ENCODE results near the gene THG1L.

DNA sequence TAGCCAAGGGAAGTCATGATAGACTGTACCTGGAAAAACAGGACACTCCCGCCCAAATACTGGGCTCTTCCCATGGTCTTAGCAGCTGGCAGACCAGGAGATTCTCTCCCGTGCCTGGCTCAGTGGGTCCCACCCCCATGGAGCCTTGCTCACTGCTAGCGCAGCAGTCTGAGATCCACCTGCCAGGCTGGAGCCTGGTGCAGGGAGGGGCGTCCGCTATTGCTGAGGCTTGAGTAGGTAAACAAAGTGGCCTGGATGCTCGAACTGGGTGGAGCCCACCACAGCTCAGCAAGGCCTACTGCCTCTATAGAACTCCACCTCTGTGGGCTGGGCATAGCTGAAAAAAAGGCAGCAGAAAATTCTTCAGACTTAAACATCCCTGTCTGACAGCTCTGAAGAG, 10.1 kb upstream of the THG1L start:
- no peak for TF ChIP-seq CTCF (IDR thresholded peaks at IDR 0.05)
- no peak for TF ChIP-seq EP300 (IDR thresholded peaks at IDR 0.05)
- TF ChIP-seq POLR2A (IDR thresholded peaks at IDR 0.05): no peak
- no peak for TF ChIP-seq POLR2AphosphoS5 (IDR thresholded peaks at IDR 0.05)

Measured in upper lobe of left lung (tissue), 4 donors.